Activated B cell treated with CpG ODN at 0.5 μM for 24 hours (primary cell): ENCODE results near the gene GJB3. TPM values are rescaled to one million over a fixed set of nuclear protein-coding genes. Genes with fewer than 3 reads are reported as not detected.

Experiments used
- ATAC-seq: fragments of 200-7000 bp; cut with Tn5 transposase; one replicate; pipeline ENCODE4 v1.10.0; 2021; ENCODE audit warnings: low read depth, mild to moderate bottlenecking, moderate library complexity
- CTCF ChIA-PET: fragments of 350-600 bp; sonication (Branson Sonifier 250); formaldehyde crosslinking; loops from one replicate; lab custom pipeline; 2021; ENCODE audit warnings: antibody characterized with exemption; lab: Charles Lee
- POLR2A ChIA-PET: fragments of 350-600 bp; sonication (Branson Sonifier 250); formaldehyde crosslinking; loops from one replicate; lab custom pipeline; 2021; ENCODE audit warnings: antibody characterized with exemption; lab: Charles Lee
- DNase-seq: peaks from one replicate; pipeline ENCODE4 v3.0.0; 2022
- H3K27ac Mint-ChIP-seq: one replicate; pipeline ENCODE4 v1.8.0; 2020; ENCODE audit warnings: mixed read lengths
- H3K27me3 Mint-ChIP-seq: one replicate; pipeline ENCODE4 v1.8.0; 2021; ENCODE audit warnings: mixed read lengths
- H3K36me3 Mint-ChIP-seq: one replicate; pipeline ENCODE4 v1.8.0; 2021; ENCODE audit warnings: low read depth, mixed read lengths
- H3K4me1 Mint-ChIP-seq: one replicate; pipeline ENCODE4 v1.8.0; 2021; ENCODE audit warnings: mixed read lengths
- H3K4me3 Mint-ChIP-seq: one replicate; pipeline ENCODE4 v1.8.0; 2020; ENCODE audit warnings: mild to moderate bottlenecking, mixed read lengths
- H3K9me3 Mint-ChIP-seq: one replicate; pipeline ENCODE4 v1.8.0; 2020; ENCODE audit warnings: mixed read lengths
- intact Hi-C: fragments of 100-400 bp; cut with micrococcal nuclease; formaldehyde crosslinking; loops from one replicate; pipeline ENCODE4 v1.15.1; 2024
- total RNA-seq: library from RNA; stranded (reverse); gene quantifications from 2 replicates; pipeline ENCODE4 v1.2.3, GENCODE V29; 2022
- TF ChIP-seq, protein P1 (sequence below): fragments of 200-600 bp; IDR thresholded peaks from one replicate; pipeline ENCODE4 v1.8.0; 2022; ENCODE audit warnings: antibody characterized with exemption, mild to moderate bottlenecking

The GJB3 gene
- total RNA-seq, 1 donor from 2014 or later: not detected

DNA sequence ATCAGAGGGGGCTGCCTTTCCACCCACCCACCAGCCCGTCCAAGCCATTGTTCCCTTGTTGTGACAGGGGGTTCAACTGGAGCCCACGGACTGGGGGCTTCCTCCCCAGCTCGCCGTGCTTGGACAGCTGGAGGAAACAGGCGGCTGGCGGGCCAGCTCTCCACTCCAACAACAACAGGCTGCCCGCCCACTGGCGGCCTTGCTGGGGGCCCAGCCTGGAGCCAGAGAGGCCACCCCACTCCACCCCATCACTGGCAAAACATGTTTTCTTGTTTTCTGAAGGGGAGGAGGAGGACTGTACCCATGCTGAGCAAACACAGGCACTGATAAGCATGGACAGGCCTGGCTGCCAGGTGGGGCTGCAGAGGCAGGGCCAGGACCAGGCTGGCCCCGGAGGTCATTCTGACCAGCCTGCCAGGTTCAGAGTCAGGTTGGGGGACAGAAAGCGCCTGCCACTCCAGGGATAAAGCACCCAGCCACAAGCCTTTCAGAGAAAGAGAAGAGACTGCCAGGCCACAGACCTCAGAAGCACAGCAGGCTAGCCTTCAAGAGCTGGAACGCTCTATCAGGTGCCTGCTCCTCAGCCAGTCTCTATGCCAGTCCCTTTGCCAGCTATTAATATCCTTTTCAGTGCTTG lies 44.6 kb downstream of the GJB3 start:
- ATAC-seq (no peak), DNase-seq (no peak)
- H3K9me3 Mint-ChIP-seq: no peaks in the 10 kb centered on the region
- ChIA-PET CTCF (no interaction called here), POLR2A (no interaction called here)
- H3K27ac Mint-ChIP-seq: no peak overlapping the region
- H3K4me3 Mint-ChIP-seq: no peak overlapping the region
- intact Hi-C loops: no loop called here
- no peaks in the 10 kb centered on the region for H3K27me3 Mint-ChIP-seq
- H3K36me3 Mint-ChIP-seq: no peaks in the 10 kb centered on the region
- TF ChIP-seq, protein P1, sequence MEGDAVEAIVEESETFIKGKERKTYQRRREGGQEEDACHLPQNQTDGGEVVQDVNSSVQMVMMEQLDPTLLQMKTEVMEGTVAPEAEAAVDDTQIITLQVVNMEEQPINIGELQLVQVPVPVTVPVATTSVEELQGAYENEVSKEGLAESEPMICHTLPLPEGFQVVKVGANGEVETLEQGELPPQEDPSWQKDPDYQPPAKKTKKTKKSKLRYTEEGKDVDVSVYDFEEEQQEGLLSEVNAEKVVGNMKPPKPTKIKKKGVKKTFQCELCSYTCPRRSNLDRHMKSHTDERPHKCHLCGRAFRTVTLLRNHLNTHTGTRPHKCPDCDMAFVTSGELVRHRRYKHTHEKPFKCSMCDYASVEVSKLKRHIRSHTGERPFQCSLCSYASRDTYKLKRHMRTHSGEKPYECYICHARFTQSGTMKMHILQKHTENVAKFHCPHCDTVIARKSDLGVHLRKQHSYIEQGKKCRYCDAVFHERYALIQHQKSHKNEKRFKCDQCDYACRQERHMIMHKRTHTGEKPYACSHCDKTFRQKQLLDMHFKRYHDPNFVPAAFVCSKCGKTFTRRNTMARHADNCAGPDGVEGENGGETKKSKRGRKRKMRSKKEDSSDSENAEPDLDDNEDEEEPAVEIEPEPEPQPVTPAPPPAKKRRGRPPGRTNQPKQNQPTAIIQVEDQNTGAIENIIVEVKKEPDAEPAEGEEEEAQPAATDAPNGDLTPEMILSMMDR: no peak
- H3K4me1 Mint-ChIP-seq: peaks cover 12% of the 10 kb centered on the region

GRCh38 chr1:34827341-34827941 lies 46.4 kb downstream of the GJB3 start:
- Mint-ChIP-seq H3K4me3 (no peak overlapping the region), H3K27ac (no peak overlapping the region), H3K36me3 (no peaks in the 10 kb centered on the region), H3K27me3 (no peaks in the 10 kb centered on the region), H3K4me1 (peaks cover 3% of the 10 kb centered on the region), H3K9me3 (no peaks in the 10 kb centered on the region)
- ChIA-PET POLR2A (no interaction called here), CTCF (no interaction called here)
- no peak for ATAC-seq
- intact Hi-C loops: no loop called here
- no peak for DNase-seq
- TF ChIP-seq, protein P1: no peak

DNA sequence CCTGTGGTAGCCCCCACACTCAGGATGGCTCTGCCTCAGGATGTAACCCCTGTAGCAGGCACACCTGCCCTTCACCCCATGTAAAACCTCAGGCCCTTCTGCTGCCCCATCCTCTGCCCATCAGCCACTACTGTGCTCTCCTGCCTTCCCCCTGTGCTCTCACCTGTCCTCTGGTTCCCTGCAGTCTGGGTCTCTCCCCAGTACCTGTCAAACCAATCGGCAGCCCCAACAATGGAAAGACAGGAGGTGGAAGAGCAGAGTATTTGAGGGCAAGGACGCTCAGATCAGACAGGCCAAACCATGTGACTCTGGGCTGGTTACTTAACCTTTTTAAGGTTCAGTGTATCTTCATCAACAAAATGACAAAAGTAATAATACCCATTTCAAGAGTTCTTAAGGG lies 47.6 kb downstream of the GJB3 start:
- ChIA-PET CTCF (no interaction called here), POLR2A (no interaction called here)
- Mint-ChIP-seq H3K9me3 (no peaks in the 10 kb centered on the region), H3K4me3 (no peak overlapping the region), H3K36me3 (no peaks in the 10 kb centered on the region), H3K4me1 (no peaks in the 10 kb centered on the region), H3K27me3 (no peaks in the 10 kb centered on the region), H3K27ac (no peak overlapping the region)
- ATAC-seq (no peak), DNase-seq (no peak)
- TF ChIP-seq, protein P1: no peak
- intact Hi-C loops: no loop called here

GRCh38 chr1:34829250-34829649 lies 48.2 kb downstream of the GJB3 start:
- ChIA-PET CTCF (no interaction called here), POLR2A (no interaction called here)
- ATAC-seq: no peak
- H3K4me3 Mint-ChIP-seq: no peak overlapping the region
- H3K4me1 Mint-ChIP-seq: no peaks in the 10 kb centered on the region
- intact Hi-C loops: no loop called here
- TF ChIP-seq, protein P1: no peak
- H3K27ac Mint-ChIP-seq: no peak overlapping the region
- H3K36me3 Mint-ChIP-seq: no peaks in the 10 kb centered on the region
- no peaks in the 10 kb centered on the region for H3K27me3 Mint-ChIP-seq
- DNase-seq: no peak
- no peaks in the 10 kb centered on the region for H3K9me3 Mint-ChIP-seq

DNA sequence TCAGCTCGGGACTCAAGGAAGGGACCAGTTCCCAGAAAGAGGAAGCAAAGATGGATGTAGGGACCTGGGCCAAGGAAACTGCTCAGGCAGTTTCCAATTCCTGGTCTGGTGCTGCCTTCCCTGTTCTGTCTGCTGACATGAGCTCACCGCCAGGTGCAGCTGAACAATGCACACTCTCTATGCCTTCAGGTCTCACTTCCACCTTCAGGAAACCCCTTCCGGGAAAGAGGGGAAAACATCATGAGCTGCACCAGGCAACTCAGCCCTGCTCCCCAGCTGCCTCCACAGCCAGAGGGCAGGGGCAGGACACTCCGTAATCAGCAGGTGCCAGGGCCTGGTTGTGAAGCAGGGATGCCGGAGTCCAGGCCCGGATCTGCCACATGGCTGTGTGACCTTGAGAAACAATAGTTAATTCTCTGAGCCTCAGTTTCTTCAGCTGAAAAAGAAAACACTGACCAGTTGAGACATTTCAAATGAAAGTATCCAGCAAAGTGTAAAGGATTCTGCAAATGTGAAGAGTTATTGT lies 50.8 kb downstream of the GJB3 start:
- ChIA-PET CTCF (no interaction called here), POLR2A (no interaction called here)
- Mint-ChIP-seq H3K27ac (no peak overlapping the region), H3K9me3 (no peaks in the 10 kb centered on the region), H3K27me3 (no peaks in the 10 kb centered on the region), H3K4me3 (no peak overlapping the region), H3K36me3 (no peaks in the 10 kb centered on the region), H3K4me1 (no peaks in the 10 kb centered on the region)
- intact Hi-C loops: no loop called here
- TF ChIP-seq, protein P1: no peak
- DNase-seq (no peak), ATAC-seq (no peak)
